HG02970 (cell line): ENCODE measurements around the gene DSTN.
"Not testable (repeated sequence)": the region's sequence is repeated elsewhere in the genome, so short reads cannot be mapped to it uniquely, and the experiment has no call there.

Experiments used
- ATAC-seq: cut with Tn5 transposase; IDR thresholded peaks from one replicate; pipeline ENCODE4 v1.9.1; 2021; ENCODE audit warnings: mild to moderate bottlenecking, moderate library complexity, moderate number of reproducible peaks; ENCODE audit not compliant: unreplicated experiment, low FRiP score

The DSTN gene

DNA sequence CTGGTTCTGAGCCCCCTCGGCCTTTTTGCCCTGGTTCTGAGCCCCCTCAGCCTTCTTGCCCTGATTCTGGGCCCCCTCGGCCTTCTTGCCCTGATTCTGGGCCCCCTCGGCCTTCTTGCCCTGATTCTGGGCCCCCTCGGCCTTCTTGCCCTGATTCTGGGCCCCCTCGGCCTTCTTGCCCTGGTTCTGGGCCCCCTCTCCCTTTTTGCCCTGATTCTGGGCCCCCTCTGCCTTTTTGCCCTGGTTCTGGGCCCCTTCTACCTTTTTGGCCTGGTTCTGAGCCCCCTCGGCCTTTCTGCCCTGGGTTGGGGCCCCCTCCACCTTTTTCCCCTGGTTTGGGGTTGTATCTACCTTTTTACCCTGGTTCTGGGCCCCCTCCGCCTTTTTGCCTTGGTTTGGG, 89.5 kb downstream of the DSTN start:
- not testable (repeated sequence) for ATAC-seq
